Urinary bladder (tissue), 4 donors: ENCODE results near the gene EXD2. TPM values are rescaled to one million over a fixed set of nuclear protein-coding genes. Genes with fewer than 3 reads are reported as not detected.

Experiments used
- DNase-seq: peaks from one replicate; pipeline ENCODE4 v3.0.0-alpha.2; 2015; ENCODE audit errors: extremely low spot score
- H3K27ac ChIP-seq: one replicate; pipeline ENCODE4 v1.5.1; 2013; ENCODE audit warnings: low read depth, mild to moderate bottlenecking, moderate library complexity
- H3K36me3 ChIP-seq: one replicate; pipeline ENCODE4 v1.6.1; 2013; ENCODE audit warnings: mild to moderate bottlenecking, moderate library complexity; ENCODE audit not compliant: insufficient read depth
- H3K4me1 ChIP-seq: one replicate; pipeline ENCODE4 v1.6.1; 2013; ENCODE audit warnings: mild to moderate bottlenecking, moderate library complexity; ENCODE audit not compliant: insufficient read depth
- H3K4me3 ChIP-seq: one replicate; pipeline ENCODE4 v1.5.1; 2013; ENCODE audit warnings: low read depth, low read length
- WGBS: extraction: QIAGEN DNeasy Blood & Tissue Kit; methylation state at CpG from one replicate; pipeline ENCODE4 v1.1.7; 2013; 5-methylcytosine and 5-hydroxymethylcytosine counted together
- polyA plus RNA-seq: library from polyadenylated mRNA; stranded (reverse); fragments of 200-250 nt; gene quantifications from one replicate; pipeline ENCODE4 v1.2.3, GENCODE V29; 2013
- total RNA-seq: library from RNA; depleted of rRNA; stranded (reverse); fragments of >200 nt; gene quantifications from one replicate; pipeline ENCODE4 v1.2.3, GENCODE V29; 2014
- donor health status: healthy with polysubstance abuse.
- donor health status: healthy.

The EXD2 gene
- total and polyA plus RNA-seq, 2 donors, result 17.1 to 18.6 TPM

DNA sequence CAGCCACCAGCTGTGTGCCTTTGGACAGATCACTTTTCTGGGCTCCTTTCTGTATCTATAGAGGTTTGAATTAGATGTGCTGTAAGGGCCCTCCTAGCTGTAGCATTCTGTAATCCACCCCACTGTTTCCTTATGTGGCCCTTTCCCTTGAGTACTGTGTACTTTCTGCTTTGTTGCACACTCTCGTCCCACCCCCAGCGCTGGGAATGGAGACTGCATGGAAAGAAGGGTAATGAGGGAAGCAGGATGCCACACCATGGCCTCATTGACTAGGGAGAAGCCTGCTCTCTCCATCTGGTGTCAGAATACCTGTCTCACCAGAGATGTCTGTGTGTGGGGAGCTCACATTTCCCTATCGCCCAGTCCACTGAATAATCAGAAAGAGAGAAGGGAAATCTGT lies 55.0 kb downstream of the EXD2 start:
- Histone ChIP-seq H3K36me3 (no peaks in the 10 kb centered on the region), H3K4me3 (no peak overlapping the region), H3K27ac (no peak overlapping the region), H3K4me1 (no peaks in the 10 kb centered on the region)
- DNase-seq, result no peak
- 94% methylated on average over 3 of the region's 3 CpGs for WGBS

DNA sequence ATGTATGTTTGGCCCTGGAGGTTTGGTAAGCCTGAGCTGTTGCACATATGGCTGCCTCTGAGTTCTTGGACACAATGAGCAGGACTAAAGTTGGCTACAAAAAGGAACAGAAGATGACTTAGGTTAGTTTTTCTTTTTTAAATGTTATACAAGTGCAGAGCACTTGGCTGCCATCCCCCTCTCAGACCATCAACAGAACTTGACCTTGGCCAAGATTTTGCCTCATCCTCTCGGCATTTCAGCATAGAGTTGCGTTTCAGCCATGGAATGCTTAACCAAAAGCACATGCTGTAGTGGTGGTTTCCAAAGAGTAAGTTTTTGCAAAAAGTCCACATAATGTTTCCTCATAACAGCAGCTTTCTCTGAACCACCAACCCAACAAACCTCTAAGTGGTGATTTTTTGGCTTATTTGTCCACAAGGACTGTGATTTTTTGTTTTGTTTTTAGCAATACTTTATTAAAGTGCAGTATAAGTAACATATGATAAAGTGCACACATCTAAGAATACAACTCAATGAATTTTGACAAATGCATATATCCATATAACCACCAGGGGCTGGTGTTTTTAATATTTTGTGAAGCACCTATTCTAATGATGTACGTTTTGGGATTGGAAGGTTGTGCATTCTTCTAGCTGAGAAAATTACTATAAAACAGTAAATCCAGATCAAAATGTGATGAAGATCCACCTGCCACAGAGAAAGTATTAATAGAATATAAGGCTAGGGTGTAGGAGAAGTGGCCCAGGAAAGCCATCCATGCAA lies 56.6 kb downstream of the EXD2 start:
- Histone ChIP-seq H3K36me3 (no peaks in the 10 kb centered on the region), H3K4me3 (no peak overlapping the region), H3K4me1 (no peaks in the 10 kb centered on the region), H3K27ac (no peak overlapping the region)
- 36% methylated on average over 3 of the region's 3 CpGs for WGBS
- peak; percentile 51 for DNase-seq

DNA sequence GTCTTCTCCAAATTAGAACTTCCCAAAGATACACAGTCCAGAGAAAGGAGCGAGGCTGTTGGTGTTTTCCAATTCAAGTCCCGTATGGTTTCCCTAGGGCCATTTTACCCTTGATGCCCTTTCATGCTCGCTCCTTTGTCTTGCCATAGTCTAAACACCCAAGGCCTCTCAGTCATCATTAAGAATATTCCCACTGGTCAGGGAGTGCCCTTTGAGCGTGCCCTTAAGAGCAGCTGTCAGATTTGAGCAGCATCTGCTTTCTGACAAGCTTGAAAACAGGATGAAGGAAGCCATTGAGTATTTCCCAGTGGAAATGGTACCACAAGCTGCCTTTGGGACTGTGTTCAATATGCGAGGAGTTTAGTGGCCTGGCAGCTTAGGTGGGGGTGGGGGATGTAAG lies 58.3 kb downstream of the EXD2 start:
- no peak for DNase-seq
- Histone ChIP-seq H3K4me1 (no peaks in the 10 kb centered on the region), H3K27ac (no peak overlapping the region)

DNA sequence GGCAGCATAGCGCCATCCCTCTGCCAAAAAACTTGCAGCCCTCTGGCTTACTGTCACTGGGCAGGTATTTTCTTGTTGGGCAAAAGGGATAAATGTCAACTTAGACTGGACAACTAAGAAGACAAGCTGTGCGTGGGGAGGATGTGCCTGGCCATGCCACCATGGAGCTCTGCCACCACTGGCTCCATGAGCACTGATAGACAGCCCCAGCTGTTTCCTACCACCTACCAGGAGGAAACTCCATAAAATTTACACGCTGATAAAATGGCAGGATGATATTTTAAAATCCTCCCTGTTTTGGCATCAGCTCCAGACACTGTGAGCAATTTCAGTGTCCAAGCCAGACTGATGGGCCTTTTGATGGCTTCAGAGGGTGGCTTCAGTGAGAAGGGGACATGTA lies 61.6 kb downstream of the EXD2 start:
- Histone ChIP-seq H3K4me1 (no peaks in the 10 kb centered on the region), H3K4me3 (no peak overlapping the region), H3K27ac (no peak overlapping the region), H3K36me3 (no peaks in the 10 kb centered on the region)
- no peak for DNase-seq
- 58% methylated on average over 3 of the region's 3 CpGs for WGBS

More for the DNA sequence above, 58.3 kb downstream of the EXD2 start:
- no peak overlapping the region for H3K4me3 ChIP-seq
- WGBS, result 91% methylated on average over 5 of the region's 5 CpGs
- no peaks in the 10 kb centered on the region for H3K36me3 ChIP-seq

DNA sequence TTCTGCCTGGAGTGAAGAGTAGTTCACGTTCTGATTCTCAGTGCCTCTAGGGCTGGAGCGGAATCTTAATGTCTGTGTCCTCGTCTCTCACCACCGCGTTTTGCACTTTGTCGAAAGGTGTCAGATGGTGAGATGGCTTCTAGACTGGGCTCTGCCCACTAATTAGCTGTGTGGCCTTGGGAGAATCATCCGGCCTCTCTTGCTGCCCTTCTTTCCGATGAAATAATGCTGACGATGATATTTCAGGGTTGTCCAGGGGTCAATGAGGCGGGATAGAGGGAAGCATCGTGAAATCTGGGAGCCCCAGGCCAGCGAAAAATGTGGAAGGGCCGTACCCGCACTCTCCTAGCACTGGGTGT lies 67.8 kb downstream of the EXD2 start:
- Histone ChIP-seq H3K4me1 (no peaks in the 10 kb centered on the region), H3K27ac (no peak overlapping the region), H3K4me3 (peak overlapping the region; percentile 43), H3K36me3 (no peaks in the 10 kb centered on the region)
- WGBS, result 31% methylated on average over 14 of the region's 14 CpGs
- no peak for DNase-seq

DNA sequence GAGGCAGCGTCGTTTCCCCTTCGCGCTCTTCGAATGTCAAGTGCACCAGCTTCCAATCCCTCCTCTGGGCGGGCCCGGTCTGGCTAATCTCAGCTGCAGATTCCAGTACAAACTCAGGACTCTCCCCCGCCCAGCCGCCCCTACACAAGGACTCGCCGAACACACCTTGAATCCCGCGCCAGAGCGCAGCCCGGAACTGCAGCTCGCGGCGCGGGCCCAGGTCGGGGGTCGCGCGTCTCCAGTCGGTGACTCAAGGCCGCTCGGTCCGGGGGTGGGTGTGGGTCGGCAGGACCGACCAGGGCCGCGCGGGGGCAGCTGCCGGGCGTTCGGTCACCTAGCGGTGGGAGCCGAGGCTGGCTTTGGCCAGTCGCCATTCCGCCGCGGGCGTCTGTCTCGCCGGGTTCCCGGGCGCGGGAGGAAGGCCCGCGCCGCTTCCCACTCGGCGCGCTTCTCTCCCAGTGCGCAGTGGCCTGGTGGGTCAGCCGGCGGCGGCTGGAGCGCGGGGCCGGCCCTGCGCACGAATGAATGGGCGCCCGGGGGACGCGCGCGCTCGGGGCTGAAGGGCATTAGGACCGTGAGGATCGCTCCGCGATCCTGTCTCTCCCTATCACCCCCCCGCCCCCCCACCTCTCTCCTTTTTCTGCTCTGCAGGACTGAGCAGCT lies 68.4 kb downstream of the EXD2 start, which contains the start of gene GALNT16:
Gene GALNT16 (plus strand): TSS at position 632 of the 663 bp plus-strand sequence. CDS start 133 bp downstream, outside the sequence.
- under 1% methylated on average over 74 of the region's 74 CpGs for WGBS
- DNase-seq, result no peak
- H3K27ac ChIP-seq, result no peak within 1 kb of the TSS
- no peaks in the 10 kb centered on the region for H3K4me1 ChIP-seq
- no peaks in the 10 kb centered on the region for H3K36me3 ChIP-seq
- peak within 1 kb of the TSS; percentile 43 for H3K4me3 ChIP-seq

DNA sequence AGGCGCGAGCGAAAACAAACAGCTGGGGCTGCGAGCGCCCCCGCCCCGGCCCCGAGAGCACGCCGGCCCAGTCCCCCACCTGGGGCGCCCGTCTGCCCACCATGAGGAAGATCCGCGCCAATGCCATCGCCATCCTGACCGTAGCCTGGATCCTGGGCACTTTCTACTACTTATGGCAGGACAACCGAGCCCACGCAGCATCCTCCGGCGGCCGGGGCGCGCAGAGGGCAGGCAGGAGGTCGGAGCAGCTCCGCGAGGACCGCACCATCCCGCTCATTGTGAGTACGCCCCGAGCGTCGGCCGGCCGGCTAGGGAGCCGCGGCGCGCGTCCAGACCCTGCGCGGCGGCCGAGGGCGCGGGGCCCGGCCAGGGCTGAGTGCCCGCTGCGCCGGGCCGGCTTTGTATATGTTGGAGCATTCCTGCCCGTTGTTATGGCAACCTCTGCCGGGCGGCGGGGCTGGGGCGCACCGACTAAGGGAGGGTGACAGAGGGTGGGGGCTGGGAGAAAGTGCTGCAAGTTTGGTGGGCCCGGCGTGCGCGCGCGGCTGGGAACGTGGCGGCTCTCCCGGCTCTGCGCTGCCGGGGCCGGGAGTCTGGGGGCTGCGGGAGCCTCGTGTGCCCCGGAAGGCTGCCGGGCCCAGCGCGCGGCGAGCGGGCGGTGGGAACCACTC lies 69.0 kb downstream of the EXD2 start:
- WGBS, result under 1% methylated on average over 78 of the region's 78 CpGs
- Histone ChIP-seq H3K4me3 (peak overlapping the region; percentile 43), H3K27ac (no peak overlapping the region), H3K4me1 (no peaks in the 10 kb centered on the region), H3K36me3 (no peaks in the 10 kb centered on the region)
- no peak for DNase-seq

DNA sequence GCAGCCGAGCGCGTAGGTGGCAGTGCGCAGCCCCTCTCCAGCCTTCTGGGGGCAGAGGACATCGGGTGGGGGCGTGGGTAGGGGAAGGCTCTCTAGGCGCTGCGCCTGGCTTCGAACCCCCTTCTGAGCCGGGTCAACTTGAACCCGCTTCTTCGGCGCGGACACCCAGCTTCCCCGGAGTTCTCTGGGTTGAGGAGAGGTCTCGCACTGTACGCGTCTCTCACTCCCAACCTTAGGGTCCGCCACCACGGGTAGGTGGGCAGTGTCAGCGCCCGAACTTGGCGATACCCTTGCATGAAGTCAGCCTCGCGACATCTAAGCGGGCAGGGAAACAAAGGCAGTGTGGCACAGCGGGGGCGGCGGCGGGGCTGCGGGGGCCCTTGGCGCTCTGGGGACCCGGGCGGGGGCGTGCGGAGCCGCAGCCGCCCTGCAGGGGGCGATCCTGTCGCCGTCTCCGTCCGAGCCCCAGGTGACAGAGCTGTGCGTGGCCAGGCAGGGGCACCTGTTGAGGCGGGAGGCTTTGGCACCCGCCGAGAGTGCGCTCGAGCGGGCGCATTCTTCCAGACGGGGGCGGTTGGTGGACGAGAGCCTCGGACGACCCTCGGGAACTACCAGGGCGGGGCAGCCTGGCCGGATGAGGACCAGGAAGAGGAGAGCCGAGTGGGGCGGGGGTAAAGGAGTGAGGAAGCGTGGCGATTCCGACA lies 69.7 kb downstream of the EXD2 start:
- Histone ChIP-seq H3K27ac (no peak overlapping the region), H3K4me3 (peak overlapping the region; percentile 43), H3K4me1 (no peaks in the 10 kb centered on the region), H3K36me3 (no peaks in the 10 kb centered on the region)
- no peak for DNase-seq
- WGBS, result 1% methylated on average over 64 of the region's 64 CpGs

DNA sequence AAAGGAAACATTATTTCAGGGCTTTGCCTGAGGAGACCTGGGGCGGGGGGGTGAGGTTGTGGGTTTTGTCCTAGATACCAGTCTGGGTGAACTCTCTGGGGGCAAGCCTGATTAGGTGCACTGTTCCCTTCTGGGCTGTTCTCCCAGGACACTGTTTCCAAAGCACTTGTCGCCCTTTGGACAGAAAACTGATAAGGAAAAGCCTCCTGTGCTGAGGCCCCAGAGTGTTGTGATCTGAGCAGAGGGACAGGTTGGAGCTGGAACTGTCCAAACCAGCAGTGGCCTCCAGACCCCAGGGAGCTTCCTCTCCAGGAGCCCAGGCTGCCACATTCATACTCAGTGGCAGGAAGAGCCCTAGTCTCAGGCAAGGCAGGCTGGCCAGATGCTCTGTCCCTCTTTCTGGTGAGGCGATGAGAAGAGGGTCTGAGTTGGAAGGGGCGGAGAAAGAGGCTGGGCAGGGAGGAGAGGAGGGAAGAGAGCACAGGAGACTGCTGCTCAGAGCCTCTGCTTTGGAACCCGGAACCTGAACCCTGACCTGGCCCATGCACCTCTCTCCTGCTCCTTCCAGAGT lies 70.5 kb downstream of the EXD2 start:
- no peak for DNase-seq
- no peaks in the 10 kb centered on the region for H3K36me3 ChIP-seq
- H3K4me1 ChIP-seq, result no peaks in the 10 kb centered on the region
- H3K4me3 ChIP-seq, result peak overlapping the region; percentile 43
- no peak overlapping the region for H3K27ac ChIP-seq
- 50% methylated on average over 5 of the region's 5 CpGs for WGBS

DNA sequence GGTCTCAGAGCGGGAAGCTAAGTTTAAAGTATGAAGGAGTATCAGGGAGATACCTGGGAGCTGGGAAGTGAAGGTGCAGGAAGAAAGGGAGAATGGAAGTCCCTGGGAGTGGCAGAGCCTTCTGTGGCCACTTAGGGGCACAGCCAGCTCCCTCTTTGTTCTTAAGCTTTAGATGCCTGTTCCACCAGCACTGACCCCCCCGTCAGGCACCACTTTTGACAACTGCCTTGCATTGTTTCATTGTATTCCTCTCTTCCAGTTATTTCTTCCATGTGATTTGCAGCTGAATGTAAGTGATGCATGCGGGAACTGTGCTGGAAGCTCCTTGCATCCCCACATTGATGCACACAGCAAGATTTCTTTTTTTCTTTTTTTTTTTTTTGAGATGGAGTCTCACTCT lies 71.2 kb downstream of the EXD2 start:
- no peaks in the 10 kb centered on the region for H3K36me3 ChIP-seq
- no peaks in the 10 kb centered on the region for H3K4me1 ChIP-seq
- DNase-seq, result no peak
- no peak overlapping the region for H3K4me3 ChIP-seq
- no peak overlapping the region for H3K27ac ChIP-seq
- WGBS, result 85% methylated on average over 3 of the region's 3 CpGs

DNA sequence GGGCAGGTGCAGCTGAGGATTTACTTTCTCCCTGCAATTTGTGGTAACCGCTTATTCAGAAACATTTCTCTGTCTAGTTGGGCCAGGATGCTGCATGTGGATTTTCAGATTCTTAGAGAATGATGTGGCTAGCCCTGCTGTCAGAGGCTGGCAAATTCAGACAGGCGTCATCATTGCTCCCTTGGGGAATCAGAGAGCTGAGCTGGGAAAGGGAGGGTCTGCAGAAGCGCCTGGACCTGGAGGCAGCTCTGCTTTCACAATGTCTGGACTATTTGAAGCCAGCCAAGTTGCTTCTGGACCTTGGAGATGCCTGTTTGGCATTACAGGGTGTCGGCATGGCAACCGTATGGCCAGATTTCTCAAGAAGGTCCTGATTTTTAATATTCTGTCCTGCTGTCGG lies 72.1 kb downstream of the EXD2 start:
- Histone ChIP-seq H3K4me1 (no peaks in the 10 kb centered on the region), H3K36me3 (no peaks in the 10 kb centered on the region), H3K4me3 (no peak overlapping the region), H3K27ac (no peak overlapping the region)
- 74% methylated on average over 6 of the region's 6 CpGs for WGBS
- DNase-seq, result no peak

DNA sequence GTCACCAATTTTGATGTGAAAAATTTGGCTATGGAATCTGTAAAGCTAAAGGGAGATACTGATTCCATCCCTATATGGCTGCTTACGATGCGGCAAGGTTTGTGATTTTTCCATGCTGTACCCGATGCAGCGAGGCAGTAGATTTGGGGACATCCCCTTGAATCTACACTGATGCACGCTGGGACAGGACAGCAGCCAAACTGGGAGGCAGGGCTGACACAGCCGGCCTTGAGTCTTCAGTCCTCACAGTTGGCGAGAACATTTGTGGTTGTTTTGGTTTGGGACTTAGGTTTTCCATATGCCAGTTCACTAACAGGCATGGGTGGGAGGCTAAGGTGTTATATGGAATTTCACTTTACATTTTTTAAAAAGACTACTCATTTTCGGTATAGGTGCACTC lies 72.5 kb downstream of the EXD2 start:
- no peak overlapping the region for H3K4me3 ChIP-seq
- no peaks in the 10 kb centered on the region for H3K4me1 ChIP-seq
- no peak overlapping the region for H3K27ac ChIP-seq
- 76% methylated on average over 8 of the region's 8 CpGs for WGBS
- DNase-seq, result no peak
- no peaks in the 10 kb centered on the region for H3K36me3 ChIP-seq

DNA sequence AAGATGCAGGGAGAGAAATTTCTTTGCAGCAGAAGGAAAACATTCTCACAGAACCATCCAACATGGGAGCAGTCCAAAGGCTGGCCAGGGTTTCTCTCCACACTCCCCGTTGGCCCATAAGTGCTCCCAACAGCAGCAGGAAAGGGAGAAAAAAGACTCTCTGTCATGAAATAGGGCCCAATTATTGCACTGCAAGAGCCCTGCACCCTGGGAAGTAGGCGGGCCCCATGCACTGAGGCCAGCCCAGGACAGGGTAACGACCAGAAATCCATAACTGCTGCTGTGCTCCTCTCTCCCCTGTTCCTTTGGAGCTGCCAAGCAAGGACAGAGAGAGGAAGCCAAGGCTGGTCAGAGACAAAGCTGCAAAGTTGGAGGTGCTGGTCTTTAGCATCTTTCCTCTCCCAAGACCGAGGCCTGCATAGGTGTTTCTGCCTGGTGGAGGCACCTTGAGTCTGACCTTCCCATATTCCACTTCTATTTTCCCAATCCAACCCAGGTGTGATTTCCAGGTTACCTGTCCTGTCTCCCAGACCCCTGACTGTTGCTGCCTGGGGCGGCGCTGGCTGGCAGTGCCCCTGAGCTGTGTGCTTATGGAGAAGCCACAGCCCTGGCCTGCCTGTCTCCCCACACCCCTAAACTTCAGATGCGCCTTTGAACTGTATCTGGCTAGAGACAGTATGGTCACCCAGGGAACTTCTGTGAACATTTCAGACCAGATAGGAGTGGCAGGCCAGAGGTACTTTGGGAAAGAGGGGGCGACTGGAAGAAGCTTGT lies 75.5 kb downstream of the EXD2 start:
- no peak for DNase-seq
- WGBS, result 86% methylated on average over 8 of the region's 8 CpGs
- H3K27ac ChIP-seq, result no peak overlapping the region
- no peaks in the 10 kb centered on the region for H3K4me1 ChIP-seq
- H3K36me3 ChIP-seq, result no peaks in the 10 kb centered on the region
- H3K4me3 ChIP-seq, result no peak overlapping the region
